ENCODE measurements around the gene ORAI2. TPM values are rescaled to one million over a fixed set of nuclear protein-coding genes. Genes with fewer than 3 reads are reported as not detected.
A peak's percentile ranks its signal among the peaks of the same experiment; 100 is the strongest.

The ORAI2 gene
- total and polyA plus RNA-seq, 10 of the 15 experiments (the other 5 are each of a cell fraction or from before 2014, with no cell fraction given), result 5.8 to 111 (median 46.9) TPM

GRCh38 chr7:102408530-102408929 lies 24.8 kb upstream of the ORAI2 start (continued):
- TF ChIP-seq MEF2A (IDR thresholded peaks at IDR 0.05; ENCODE audit: insufficient read depth, low read depth, low read length) (peak; percentile 76), BCL11A (IDR thresholded peaks at IDR 0.05; ENCODE audit: low read depth, low read length) (peak; percentile 62), USF1 (IDR thresholded peaks at IDR 0.05; ENCODE audit: borderline replicate concordance, extremely low read length, insufficient read depth, low read depth, low read length) (peak; percentile 60), MTA2 (IDR thresholded peaks at IDR 0.05; ENCODE audit: low read depth) (peak; percentile 75), IKZF2 (IDR thresholded peaks at IDR 0.05) (peak; percentile 88 to 90), SKIL (IDR thresholded peaks at IDR 0.05; ENCODE audit: low read depth, poor library complexity, severe bottlenecking) (peak; percentile 86), ZBED1 (IDR thresholded peaks at IDR 0.05; ENCODE audit: borderline replicate concordance) (peak; percentile 65; the same call in 1 of the 2 replicates), BACH1 (IDR thresholded peaks at IDR 0.05; ENCODE audit: borderline replicate concordance) (0 out of 2 replicates have a peak, but pooled peaks have one; percentile 14), CREB1 (IDR thresholded peaks at IDR 0.05; ENCODE audit: low read depth) (peak; percentile 75), CBFB (IDR thresholded peaks at IDR 0.05; ENCODE audit: low read depth) (peak; percentile 95), IKZF1 (conservative IDR thresholded peaks at IDR 0.05) (peak; percentile 86), BHLHE40 (IDR thresholded peaks at IDR 0.05; ENCODE audit: borderline replicate concordance in 1 of 2, low read depth in 2 of 2, low read length in 1 of 2) (peak; percentile 76 to 95), EP300 (IDR thresholded peaks at IDR 0.05; ENCODE audit: borderline replicate concordance in 1 of 2, control insufficient read depth in 1 of 2, low read depth in 2 of 2, low read length in 2 of 2) (peak; percentile 62 to 81; a peak in 3 of 4 replicates), HDGF (IDR thresholded peaks at IDR 0.05) (peak; percentile 78; the same call in 1 of the 2 replicates), NFIC (IDR thresholded peaks at IDR 0.05; ENCODE audit: low read depth, low read length) (peak; percentile 89), RUNX3 (IDR thresholded peaks at IDR 0.05; ENCODE audit: low read length) (peak; percentile 97), ZNF592 (IDR thresholded peaks at IDR 0.05) (peak; percentile 12; the same call in 1 of the 2 replicates), ZNF687 (IDR thresholded peaks at IDR 0.05) (peak; percentile 92), YY1 (IDR thresholded peaks at IDR 0.05; ENCODE audit: low read depth, low read length) (0 out of 2 replicates have a peak, but pooled peaks have one; percentile 24), PAX5 (IDR thresholded peaks at IDR 0.05; ENCODE audit: borderline replicate concordance, low read depth, low read length) (peak; percentile 99)

Measured in GM12878 (cell line).